HPDE6-E6E7 (cell line): ENCODE measurements around the gene TRIP11.

Experiments
- DNase-seq: peaks from one replicate; pipeline ENCODE4 v3.0.0; 2011; ENCODE audit warnings: missing footprints; ENCODE audit errors: extremely low spot score

Gene TRIP11

GRCh38 chr14:92010644-92011043, 29.2 kb downstream of the TRIP11 start:
- DNase-seq = no peak

GRCh38 chr14:92009604-92010003, 30.3 kb downstream of the TRIP11 start:
- DNase-seq = no peak

DNA sequence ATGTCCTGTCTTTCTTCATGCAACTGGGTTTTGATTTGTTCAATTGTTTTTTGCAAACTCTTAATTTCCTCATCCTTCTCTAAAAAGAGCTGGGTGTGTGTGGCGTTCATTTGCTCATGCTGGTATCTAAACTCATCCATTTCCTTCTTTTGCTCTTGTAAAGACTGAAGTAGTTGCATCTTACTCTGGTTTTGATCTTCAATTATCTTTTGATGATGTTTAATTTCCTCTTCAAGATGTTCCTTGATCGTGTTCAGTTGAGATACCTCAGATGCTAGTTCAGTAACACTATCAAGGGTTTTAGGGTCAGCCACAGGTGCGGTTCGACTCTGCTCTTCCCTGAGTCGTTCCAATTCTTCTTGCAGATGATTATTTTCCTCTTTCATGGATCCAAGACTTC, 34.8 kb downstream of the TRIP11 start:
- DNase-seq = no peak

DNA sequence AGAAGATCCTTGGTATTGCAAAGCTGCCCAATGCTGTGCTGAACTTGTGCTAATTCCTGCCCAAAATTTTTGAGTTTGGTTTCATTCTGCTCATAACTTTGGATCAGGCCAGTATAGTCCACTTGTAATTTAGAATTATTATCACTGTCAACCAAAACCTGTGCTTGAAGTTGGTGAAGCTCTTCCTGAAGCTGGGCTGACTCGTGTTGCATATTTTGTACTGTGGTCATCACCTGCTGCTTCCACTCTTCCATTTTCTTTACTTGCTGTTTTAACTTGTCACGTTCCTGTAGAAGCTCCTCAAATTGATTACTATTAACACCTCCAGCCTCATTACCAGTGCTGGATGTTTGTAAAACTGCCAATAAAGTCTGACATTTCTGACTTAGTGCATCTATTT, 35.8 kb downstream of the TRIP11 start:
- DNase-seq = no peak

- DNase-seq = no peak
These were observed 40.9 kb downstream of the TRIP11 start for GRCh38 chr14:91998667-91999570.

- no peak for DNase-seq
These were observed 42.4 kb downstream of the TRIP11 start for GRCh38 chr14:91997492-91997891.

DNA sequence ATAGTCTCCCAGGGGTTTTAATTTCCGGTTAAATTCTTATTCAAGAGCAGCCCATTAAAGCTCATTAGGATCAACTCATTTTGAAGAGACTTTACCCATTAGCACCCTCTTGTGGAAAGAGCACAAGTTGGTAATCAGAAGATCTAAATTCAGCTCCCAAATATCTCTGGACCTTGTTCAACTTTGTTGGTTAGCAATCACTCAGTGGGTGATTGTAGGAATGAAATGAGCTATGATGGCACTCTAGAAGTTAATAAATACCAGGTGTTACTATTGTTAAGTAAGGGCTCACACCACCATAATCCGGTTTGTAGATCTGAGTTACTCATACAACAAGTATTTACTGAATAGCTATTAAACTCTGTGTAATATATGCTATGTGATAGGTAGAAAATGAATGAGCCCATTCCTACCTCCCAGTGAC, 42.9 kb downstream of the TRIP11 start:
- peak; percentile 34 for DNase-seq

DNA sequence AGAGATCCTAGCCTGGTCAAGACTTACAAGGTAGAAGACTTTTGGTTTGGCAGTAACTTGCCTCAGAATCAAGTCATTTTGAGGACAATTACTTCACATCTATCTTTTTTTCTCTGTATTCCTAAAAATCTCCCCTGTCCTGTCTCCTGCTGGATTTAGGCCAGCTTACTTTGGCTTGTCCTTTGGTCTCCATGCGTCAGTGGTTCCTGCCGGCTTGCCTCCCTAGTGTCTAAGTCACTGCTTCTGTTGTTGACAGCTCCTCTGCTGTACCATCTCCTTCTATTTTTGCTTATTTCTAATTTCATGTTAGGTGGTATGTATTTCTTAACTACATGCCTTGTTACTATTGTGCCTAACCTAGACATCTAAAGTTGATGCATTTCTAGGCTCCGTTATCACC, 52.7 kb downstream of the TRIP11 start:
- DNase-seq = no peak

GRCh38 chr14:91985521-91986255, 54.2 kb downstream of the TRIP11 start:
- DNase-seq = no peak

- DNase-seq = no peak
These were observed 54.9 kb downstream of the TRIP11 start for GRCh38 chr14:91985008-91985407.

DNA sequence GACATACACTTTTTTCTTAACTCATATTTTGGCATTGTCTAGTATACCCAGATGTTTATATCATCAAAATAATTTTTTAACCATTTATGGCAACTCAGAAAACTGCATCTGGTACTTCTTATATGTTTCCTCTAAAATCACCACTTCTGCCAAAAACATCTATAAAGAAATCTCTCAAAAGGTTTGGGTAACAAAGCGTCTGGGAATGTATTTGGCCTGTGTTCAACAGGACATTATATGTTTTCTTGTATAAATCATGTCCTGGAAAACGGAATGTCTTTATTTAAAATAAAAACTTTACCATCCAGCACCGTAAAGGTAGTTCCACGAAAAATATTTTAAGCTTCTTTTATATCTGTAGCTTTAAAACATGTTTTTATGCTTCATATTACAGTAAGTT, 56.3 kb downstream of the TRIP11 start:
- no peak for DNase-seq

- DNase-seq = peak; percentile 95
These were observed 59.7 kb downstream of the TRIP11 start for GRCh38 chr14:91980157-91980556.

DNA sequence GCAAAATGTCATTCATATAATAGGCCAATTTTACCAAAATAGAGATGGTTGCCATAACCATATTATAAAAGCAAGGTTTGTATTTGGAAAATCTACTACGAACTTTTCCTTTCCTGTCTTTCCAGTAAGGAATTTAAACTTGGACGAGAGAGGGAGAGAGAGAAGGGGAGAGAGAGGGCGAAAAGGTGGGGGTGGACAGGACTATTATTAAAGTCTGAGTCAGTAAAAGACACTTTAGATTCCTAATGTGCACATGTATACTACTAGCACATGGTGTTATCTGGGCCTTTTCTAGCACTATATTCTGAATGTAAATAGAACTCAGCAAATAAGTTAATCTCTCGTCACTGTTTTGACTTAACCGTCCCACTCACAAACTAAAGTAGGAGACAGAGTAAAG, 62.0 kb downstream of the TRIP11 start:
- no peak for DNase-seq

DNA sequence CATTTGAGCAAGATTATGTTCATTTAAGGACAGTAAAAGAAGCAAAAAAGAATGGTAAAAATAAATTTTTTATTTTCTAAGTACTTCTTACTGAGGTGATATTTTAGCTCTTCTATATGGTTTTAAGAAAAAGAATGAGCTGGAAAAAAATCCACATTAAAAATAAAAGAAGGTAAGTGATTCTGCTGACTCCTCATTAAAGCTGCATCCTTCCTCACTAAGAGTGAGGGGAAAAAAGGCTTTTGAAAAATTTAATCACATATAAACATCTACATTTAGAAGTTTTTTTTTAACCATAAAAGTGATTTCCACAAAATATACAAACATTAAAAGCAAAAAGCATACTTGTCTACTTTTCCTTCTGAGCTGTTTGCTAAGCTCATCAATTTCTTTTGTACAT, 64.1 kb downstream of the TRIP11 start:
- no peak for DNase-seq

DNA sequence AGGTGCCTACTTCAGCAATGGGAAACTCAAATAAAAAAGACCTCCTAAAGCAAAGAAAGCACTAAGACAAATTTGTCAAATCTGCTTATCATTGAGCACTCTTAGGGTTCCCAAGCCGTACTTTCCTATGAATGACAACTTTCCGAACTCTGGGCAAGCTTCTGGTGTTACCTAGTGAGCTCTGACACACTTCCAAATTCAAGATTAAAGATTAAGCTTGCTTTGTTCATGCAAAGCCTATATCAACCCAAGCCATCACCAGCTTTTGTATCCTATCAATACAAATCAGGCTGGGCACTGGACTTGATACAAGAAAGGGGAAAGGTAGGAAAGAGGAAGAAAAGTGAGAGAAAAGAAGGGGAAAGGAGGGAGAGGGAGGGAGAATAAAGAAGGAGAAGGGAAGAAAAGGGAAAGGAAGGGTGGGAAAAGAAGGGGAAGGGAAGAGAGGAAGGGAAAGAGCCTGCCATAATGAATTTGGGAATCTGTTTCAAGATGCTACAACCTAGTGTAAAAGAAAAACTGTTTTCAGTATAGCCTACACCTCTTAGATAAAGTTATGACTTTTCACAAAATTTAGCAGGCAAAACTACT, 68.6 kb downstream of the TRIP11 start:
- no peak for DNase-seq

DNA sequence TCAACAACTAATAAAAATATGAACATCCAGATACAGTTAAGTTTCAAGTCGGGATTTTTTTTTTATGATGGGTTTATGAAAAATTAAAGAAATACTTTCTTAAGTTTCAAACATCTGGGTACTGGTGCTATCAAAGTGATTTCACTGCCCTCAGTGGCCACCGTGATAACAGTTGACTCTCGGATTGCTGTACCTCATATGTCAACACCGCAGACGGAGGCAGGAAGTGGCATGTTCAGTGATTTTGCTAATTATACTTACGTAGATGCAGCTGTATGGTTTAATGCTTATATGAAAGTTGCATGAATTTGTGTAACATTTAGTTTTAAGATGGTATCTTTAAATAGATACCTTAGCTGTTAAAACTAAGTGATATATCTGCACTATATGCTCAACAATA, 71.6 kb downstream of the TRIP11 start:
- no peak for DNase-seq

DNA sequence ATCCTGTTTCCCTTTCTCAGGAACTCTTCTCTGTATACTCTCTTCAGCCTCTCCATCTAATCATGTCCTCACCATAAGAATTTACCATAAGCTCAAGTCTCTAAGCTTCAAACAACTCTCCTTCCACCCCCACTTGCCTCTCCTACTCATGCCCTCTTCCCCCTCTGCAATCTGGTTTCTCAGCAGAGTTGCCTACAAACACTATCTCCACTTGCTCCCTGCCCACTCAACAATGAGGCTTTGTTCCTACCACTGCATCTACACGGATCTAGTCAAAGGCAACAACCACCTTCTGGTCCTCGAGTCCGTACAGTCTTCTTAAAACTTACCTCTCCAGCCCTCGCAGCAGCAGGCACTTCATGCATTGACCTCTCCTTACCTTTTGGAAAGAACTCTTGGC, 75.1 kb downstream of the TRIP11 start:
- DNase-seq = no peak

- no peak for DNase-seq
These were observed 75.8 kb downstream of the TRIP11 start for GRCh38 chr14:91964011-91964410.

DNA sequence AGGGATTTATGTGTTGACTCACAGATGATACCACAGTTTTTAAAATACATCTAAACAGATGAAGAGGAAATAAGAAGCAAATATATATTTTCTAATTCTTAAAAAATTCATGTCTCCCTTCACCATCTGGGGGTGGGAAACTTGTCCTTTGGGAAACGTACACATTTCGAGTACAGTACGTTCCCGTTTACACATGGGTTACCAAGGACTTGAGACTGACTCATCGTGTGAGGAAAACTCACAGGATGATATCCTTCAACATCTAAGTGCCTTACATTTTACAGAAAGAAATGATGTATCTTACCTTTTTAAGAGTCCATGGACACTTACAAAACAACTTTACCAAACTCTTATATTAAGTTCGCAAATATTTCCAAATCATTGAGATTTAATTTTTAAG, 76.4 kb downstream of the TRIP11 start:
- DNase-seq = no peak

GRCh38 chr14:91961297-91962220, 78.3 kb downstream of the TRIP11 start:
- no peak for DNase-seq

GRCh38 chr14:91957876-91958313, 82.0 kb downstream of the TRIP11 start:
- DNase-seq = no peak

- DNase-seq = no peak
These were observed 83.2 kb downstream of the TRIP11 start for GRCh38 chr14:91956616-91957015.
